Kidney epithelial cell (primary cell): Measurements from ENCODE around the gene BNC2. TPM values are rescaled to one million over a fixed set of nuclear protein-coding genes. Genes with fewer than 3 reads are reported as not detected.

Experiments used
- DNase-seq: peaks from one replicate; pipeline ENCODE4 v3.0.0-alpha.2; 2010; ENCODE audit warnings: low read depth
- H3K27me3 ChIP-seq: 2 replicates; pipeline ENCODE4 v1.6.0; 2011; ENCODE audit warnings: low read length; ENCODE audit not compliant: control insufficient read depth, insufficient read depth
- H3K36me3 ChIP-seq: 2 replicates; pipeline ENCODE4 v1.5.1; 2011; ENCODE audit warnings: low read length; ENCODE audit not compliant: control insufficient read depth, insufficient read depth
- H3K4me3 ChIP-seq: 2 replicates; pipeline ENCODE4 v1.5.1; 2011; ENCODE audit warnings: low read depth, mild to moderate bottlenecking, control low read depth, low read length
- total RNA-seq: library from RNA; depleted of rRNA; stranded (reverse); fragments of >200 nt; gene quantifications from 2 replicates; pipeline ENCODE4 v1.2.3, GENCODE V29; 2015
- TF ChIP-seq, protein P1 (sequence below): IDR thresholded peaks from 2 replicates; pipeline ENCODE4 v1.5.1; 2011; ENCODE audit warnings: mild to moderate bottlenecking, moderate library complexity, low read length, control low read depth, inconsistent platforms; ENCODE audit not compliant: insufficient read depth, poor library complexity, severe bottlenecking

BNC2 gene
- total RNA-seq, 1 donor from 2014 or later, result 1.5 TPM

DNA sequence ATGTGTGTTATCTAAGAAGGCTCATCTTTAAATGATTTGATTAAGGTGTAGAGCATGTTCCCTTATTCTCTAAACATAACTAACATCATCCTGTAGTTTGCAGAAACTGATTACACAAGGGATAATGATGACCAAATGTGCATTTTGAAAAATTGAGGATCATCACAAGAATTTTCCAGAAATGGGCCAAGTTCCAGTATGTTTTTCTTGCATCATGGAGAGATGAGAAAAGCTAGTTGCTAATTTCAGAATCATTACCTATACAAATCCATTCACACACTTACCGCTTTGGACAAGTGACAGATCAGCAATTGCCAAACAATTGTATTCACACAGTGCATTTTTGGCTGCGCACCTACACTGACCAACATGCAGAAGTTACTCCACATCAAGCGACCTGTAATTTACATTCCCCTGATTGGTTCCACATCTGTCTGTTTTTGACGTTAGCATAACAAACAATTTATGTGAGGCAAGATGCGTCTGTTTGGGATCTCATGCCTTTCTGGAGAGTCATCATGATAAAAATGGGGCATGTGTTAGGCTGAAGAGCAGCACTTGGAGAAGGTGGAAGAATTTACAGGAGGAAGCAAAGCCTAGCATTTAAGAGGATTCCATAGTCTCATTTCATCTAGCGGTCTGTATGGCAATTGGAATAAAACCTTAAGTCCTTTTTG lies 2.8 kb upstream of the BNC2 start:
- Histone ChIP-seq H3K4me3 (no peak overlapping the region), H3K27me3 (no peaks in the 10 kb centered on the region), H3K36me3 (no peaks in the 10 kb centered on the region)
- DNase-seq, result no peak
- TF ChIP-seq, protein P1, sequence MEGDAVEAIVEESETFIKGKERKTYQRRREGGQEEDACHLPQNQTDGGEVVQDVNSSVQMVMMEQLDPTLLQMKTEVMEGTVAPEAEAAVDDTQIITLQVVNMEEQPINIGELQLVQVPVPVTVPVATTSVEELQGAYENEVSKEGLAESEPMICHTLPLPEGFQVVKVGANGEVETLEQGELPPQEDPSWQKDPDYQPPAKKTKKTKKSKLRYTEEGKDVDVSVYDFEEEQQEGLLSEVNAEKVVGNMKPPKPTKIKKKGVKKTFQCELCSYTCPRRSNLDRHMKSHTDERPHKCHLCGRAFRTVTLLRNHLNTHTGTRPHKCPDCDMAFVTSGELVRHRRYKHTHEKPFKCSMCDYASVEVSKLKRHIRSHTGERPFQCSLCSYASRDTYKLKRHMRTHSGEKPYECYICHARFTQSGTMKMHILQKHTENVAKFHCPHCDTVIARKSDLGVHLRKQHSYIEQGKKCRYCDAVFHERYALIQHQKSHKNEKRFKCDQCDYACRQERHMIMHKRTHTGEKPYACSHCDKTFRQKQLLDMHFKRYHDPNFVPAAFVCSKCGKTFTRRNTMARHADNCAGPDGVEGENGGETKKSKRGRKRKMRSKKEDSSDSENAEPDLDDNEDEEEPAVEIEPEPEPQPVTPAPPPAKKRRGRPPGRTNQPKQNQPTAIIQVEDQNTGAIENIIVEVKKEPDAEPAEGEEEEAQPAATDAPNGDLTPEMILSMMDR, result no peak

DNA sequence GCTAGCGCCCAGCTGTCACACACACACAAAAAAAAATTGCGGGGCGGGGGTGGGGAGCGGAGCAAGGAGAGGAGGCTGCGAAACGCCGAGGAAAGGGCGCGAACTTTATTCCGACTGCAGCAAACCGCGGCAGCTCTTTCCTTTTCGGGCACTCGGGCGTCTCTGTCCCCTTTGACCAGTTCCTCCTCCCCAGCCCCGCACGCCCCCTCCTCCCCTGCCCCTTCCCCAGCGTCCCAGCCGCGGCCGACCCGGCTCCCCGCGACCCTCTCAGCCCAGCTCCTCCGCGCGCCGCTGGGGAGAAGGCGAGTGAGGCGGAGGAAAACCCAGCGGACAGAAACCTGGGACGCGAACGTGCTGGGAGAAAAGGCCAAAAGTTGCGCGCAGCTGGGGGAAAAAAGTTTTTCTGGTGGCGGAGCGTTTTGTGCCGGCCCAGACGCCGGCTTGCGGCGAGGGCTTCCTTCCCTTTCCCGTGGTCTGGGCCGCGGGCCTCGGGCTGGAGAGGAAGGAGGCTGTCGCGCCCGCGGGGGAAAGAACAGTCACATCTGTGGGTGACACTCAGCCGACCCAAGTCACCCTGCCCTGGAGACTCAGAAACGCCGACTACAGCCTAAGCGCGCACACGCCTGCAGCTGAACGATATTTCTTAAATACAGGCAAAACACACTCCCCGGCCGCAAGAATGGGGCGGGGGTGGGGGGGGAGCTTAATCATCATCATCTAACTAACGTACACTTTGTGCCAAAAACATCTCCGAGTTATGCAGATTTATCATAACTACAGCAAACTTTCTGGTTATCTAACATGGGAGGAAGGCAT lies 1.1 kb upstream of the BNC2 start:
- DNase-seq, result no peak
- H3K4me3 ChIP-seq, result peak overlapping the region; percentile 91
- no peaks in the 10 kb centered on the region for H3K36me3 ChIP-seq
- no peaks in the 10 kb centered on the region for H3K27me3 ChIP-seq
- TF ChIP-seq, protein P1, result no peak

DNA sequence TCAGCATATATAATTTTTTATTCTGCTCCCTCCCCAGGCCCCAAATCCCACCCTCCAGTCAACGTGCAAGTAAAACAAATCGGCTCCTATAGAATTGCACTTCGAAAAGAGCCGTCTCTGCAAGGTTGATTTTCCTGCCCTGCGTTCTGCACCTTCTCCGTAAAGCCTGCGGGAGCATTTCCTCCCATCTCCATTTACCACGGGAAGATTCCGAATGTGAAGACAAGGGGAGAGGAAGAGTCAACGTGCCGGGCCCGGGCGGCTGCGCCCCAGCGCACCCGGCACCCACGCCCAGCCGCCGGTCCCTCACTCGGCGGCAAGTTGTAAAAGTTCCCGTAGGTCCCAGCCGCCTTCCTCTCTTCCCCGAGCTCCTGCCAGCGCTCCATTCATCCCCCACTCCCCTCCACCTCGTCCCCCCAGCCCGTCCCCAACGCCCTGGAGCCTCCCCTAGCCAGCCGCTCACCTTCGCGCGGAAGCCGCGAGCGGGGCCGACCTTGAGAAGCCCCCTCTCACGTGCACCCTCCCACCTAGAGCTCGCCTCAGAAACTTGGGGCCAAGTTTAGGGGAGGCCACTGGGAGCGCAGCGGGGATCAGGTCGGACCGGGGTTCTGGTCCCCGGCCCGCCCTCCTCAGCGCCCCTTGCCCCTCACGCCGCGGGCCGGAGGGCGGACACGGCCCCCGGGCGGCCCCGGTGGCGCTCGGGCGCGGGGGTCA lies 431 bp downstream of the BNC2 start:
- DNase-seq, result no peak
- TF ChIP-seq, protein P1, result no peak

DNA sequence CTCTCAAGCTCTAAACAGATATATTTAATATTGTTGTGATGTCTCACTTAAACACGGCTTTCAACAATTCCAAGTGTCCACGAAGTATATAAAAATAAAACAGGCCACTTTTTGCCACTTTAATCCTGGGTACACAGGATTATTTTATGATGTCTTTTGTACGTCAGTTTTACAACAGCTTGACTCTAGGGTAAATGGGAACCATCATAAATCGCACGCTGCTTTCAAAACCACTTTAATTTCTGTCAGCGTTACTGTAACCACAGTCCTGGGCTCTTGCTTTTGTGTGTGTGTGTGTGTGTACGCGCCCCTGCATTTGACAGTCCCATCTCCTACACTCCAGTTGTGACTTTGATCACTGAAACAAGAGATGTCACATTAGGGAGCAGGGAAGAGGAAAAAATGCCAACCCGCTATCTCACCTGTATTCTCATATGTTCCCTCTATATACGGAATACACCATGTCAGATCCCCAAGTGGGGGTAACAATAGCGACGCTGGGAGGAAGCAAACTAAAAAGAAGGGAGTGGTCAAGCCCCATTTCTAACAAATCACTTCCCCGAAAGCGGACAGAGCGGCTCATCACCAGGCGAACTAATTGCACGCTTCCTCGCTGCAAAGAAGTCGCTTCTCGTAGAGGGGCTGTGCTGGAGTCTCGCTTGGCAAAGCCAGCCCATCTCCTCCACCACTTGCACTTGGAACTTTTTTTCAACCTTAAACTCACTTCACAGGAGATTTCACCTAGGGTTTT lies 1.2 kb downstream of the BNC2 start:
- Histone ChIP-seq H3K4me3 (peak overlapping the region; percentile 91), H3K36me3 (no peaks in the 10 kb centered on the region), H3K27me3 (no peaks in the 10 kb centered on the region)
- DNase-seq, result no peak
- TF ChIP-seq, protein P1, result no peak

More for the DNA sequence above, 431 bp downstream of the BNC2 start:
- H3K4me3 ChIP-seq, result peak overlapping the region; percentile 91
- H3K27me3 ChIP-seq, result no peaks in the 10 kb centered on the region
- H3K36me3 ChIP-seq, result no peaks in the 10 kb centered on the region

DNA sequence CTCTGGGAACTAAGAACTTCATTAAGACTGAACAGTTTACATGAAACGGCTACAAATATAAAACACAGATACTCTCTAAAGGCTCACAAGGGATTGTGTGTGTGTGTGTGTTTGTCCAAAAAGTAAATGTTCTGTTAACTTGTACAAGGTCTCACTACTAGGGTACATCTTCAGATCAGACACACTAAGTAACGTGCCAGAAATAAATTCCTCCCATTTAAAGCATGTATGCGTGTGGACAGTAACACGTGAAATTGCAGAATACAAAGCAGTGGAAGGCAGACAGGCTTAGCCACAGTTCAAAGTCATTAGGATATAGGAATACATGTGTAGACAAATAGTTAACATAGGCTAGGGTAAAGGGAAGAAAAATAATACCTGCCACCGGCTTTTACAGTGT lies 1.8 kb downstream of the BNC2 start:
- Histone ChIP-seq H3K36me3 (no peaks in the 10 kb centered on the region), H3K27me3 (no peaks in the 10 kb centered on the region), H3K4me3 (peak overlapping the region; percentile 91)
- no peak for DNase-seq
- TF ChIP-seq, protein P1, result no peak
